HepG2 (cell line): ENCODE measurements around the gene KLHL5.

ENCODE experiments used
- ELF1 ChIP-seq: sonication (generic); formaldehyde crosslinking; IDR thresholded peaks from 2 replicates; pipeline ENCODE4 v1.4.0; 2020; ENCODE audit warnings: missing genetic modification reagents
- FOXJ3 ChIP-seq: sonication (generic); formaldehyde crosslinking; IDR thresholded peaks from 2 replicates; pipeline ENCODE4 v1.4.0; 2020; ENCODE audit warnings: missing genetic modification reagents, mild to moderate bottlenecking, borderline replicate concordance
- FOXK1 ChIP-seq: sonication (generic); formaldehyde crosslinking; IDR thresholded peaks from 2 replicates; pipeline ENCODE4 v1.4.0; 2020; ENCODE audit warnings: low read depth, missing genetic modification reagents, borderline replicate concordance
- GATAD2A ChIP-seq: IDR thresholded peaks from 2 replicates; pipeline ENCODE4 v1.6.1; 2016
- IKZF1 ChIP-seq: fragments of 450-650 bp; IDR thresholded peaks from 2 replicates; pipeline ENCODE4 v1.7.1; 2016
- KDM2A ChIP-seq: sonication (generic); formaldehyde crosslinking; IDR thresholded peaks from 2 replicates; pipeline ENCODE4 v1.4.0; 2020; ENCODE audit warnings: low read depth, missing genetic modification reagents, borderline replicate concordance
- KLF9 ChIP-seq: IDR thresholded peaks from 2 replicates; pipeline ENCODE4 v1.6.1; 2016; ENCODE audit warnings: low read depth
- MAZ ChIP-seq, 2 experiments: sonication (generic) in 1 of 2; formaldehyde crosslinking in 1 of 2; IDR thresholded peaks; 2 replicates each; pipeline versions ENCODE4 v1.5.0 to v1.6.1; 2012 to 2020; ENCODE audit warnings: low read depth in 2 of 2, mild to moderate bottlenecking in 2 of 2, borderline replicate concordance in 1 of 2, improper control_type of control experiment in 1 of 2, low read length in 1 of 2, missing genetic modification reagents in 1 of 2, moderate library complexity in 1 of 2
- PRDM10 ChIP-seq: sonication (generic); formaldehyde crosslinking; IDR thresholded peaks from 2 replicates; pipeline ENCODE4 v1.4.0; 2020; ENCODE audit warnings: low read depth, missing genetic modification reagents
- REPIN1 ChIP-seq: sonication (generic); formaldehyde crosslinking; IDR thresholded peaks from 2 replicates; pipeline ENCODE4 v1.8.0; 2022; ENCODE audit warnings: missing genetic modification reagents, low read depth, mild to moderate bottlenecking, borderline replicate concordance
- USF2 ChIP-seq, 2 experiments: sonication (generic) in 1 of 2; formaldehyde crosslinking in 1 of 2; IDR thresholded peaks; 2 replicates each; pipeline versions ENCODE4 v1.5.1 to v1.6.1; 2011 to 2020; ENCODE audit warnings: borderline replicate concordance in 1 of 2, low read depth in 1 of 2, low read length in 1 of 2, mild to moderate bottlenecking in 1 of 2, missing genetic modification reagents in 1 of 2, moderate library complexity in 1 of 2
- ZKSCAN1 ChIP-seq: fragments of 150-350 bp; IDR thresholded peaks from 2 replicates; pipeline ENCODE4 v1.6.1; 2014; ENCODE audit warnings: low read length
- ZNF281 ChIP-seq: sonication (generic); formaldehyde crosslinking; IDR thresholded peaks from 2 replicates; pipeline ENCODE4 v1.4.0; 2020; ENCODE audit warnings: missing genetic modification reagents, borderline replicate concordance
- ZNF879 ChIP-seq: sonication (generic); formaldehyde crosslinking; IDR thresholded peaks from 2 replicates; pipeline ENCODE4 v1.8.1; 2023; ENCODE audit warnings: missing genetic modification reagents

- TF ChIP-seq IKZF1 (no peak), FOXJ3 (no peak), GATAD2A (CRISPR knock-in tag) (no peak), ZNF281 (CRISPR knock-in tag) (no peak), MAZ (IDR thresholded peaks at IDR 0.05; ENCODE audit: borderline replicate concordance, low read depth, low read length) (no peak), MAZ (CRISPR knock-in tag; IDR thresholded peaks at IDR 0.05; ENCODE audit: low read depth) (no peak), USF2 (IDR thresholded peaks at IDR 0.05; ENCODE audit: low read depth, low read length) (no peak), USF2 (CRISPR knock-in tag; IDR thresholded peaks at IDR 0.05; ENCODE audit: borderline replicate concordance) (no peak), KLF9 (CRISPR knock-in tag) (no peak), ZKSCAN1 (no peak), ELF1 (CRISPR knock-in tag) (no peak), KDM2A (CRISPR knock-in tag) (no peak), REPIN1 (CRISPR knock-in tag) (no peak), PRDM10 (CRISPR knock-in tag) (no peak), FOXK1 (CRISPR knock-in tag) (no peak), ZNF879 (CRISPR knock-in tag) (no peak)
Observed at GRCh38 chr4:39062094-39062769, at the start of gene KLHL5.
